ENCODE results near the gene CUTC. TPM values are rescaled to one million over a fixed set of nuclear protein-coding genes. Genes with fewer than 3 reads are reported as not detected.
A peak's percentile ranks its signal among the peaks of the same experiment; 100 is the strongest.

Gene CUTC
- 16.4 TPM for total RNA-seq
- long read RNA-seq, transcript CUTC-202 (9 exons, 1,346 nt), result major isoform, 14 of 38 reads
- long read RNA-seq, partial matches to known transcripts, result 4 of 38 reads
- long read RNA-seq, other reads (novel, unspliced or antisense), result 17 of 38 reads

GRCh38 chr10:99732033-99732842, at the start of gene CUTC, which contains the start of gene COX15:
Gene CUTC (plus strand): TSS chr10:99732234. CDS start chr10:99732349, 115 bp downstream.
Gene COX15 (minus strand): TSS chr10:99732127. CDS start chr10:99732049, 78 bp downstream.
- Histone ChIP-seq H3K27me3 (ENCODE audit: low read depth) (no peaks in the 10 kb centered on the region), H3K4me3 (peak within 1 kb of the TSS; percentile 98), H3K36me3 (peaks cover 31% of the 10 kb centered on the region), H3K4me1 (peaks cover 38% of the 10 kb centered on the region), H3K27ac (peak within 1 kb of the TSS; percentile 94), H3K9me3 (no peaks in the 10 kb centered on the region)
- intact Hi-C loops (cut with DNase I), result no loop called here
- TF ChIP-seq CTCF (IDR thresholded peaks at IDR 0.05), result peak; percentile 42
- ATAC-seq (peak; percentile 97 to 98), DNase-seq (peak; percentile 98)

GRCh38 chr10:99682752-99683151, 49.3 kb upstream of the CUTC start:
- DNase-seq (no peak), ATAC-seq (no peak)
- Histone ChIP-seq H3K9me3 (no peaks in the 10 kb centered on the region), H3K27me3 (ENCODE audit: low read depth) (no peaks in the 10 kb centered on the region), H3K27ac (no peak overlapping the region), H3K4me3 (no peak overlapping the region), H3K36me3 (peaks cover 21% of the 10 kb centered on the region), H3K4me1 (no peaks in the 10 kb centered on the region)
- intact Hi-C loops (cut with DNase I), result no loop called here
- TF ChIP-seq CTCF (IDR thresholded peaks at IDR 0.05), result no peak

- Histone ChIP-seq H3K4me1 (no peaks in the 10 kb centered on the region), H3K27ac (no peak overlapping the region), H3K4me3 (no peak overlapping the region), H3K9me3 (no peaks in the 10 kb centered on the region), H3K36me3 (peaks cover 22% of the 10 kb centered on the region), H3K27me3 (ENCODE audit: low read depth) (no peaks in the 10 kb centered on the region)
- no peak for DNase-seq
- no peak for TF ChIP-seq CTCF (IDR thresholded peaks at IDR 0.05)
- intact Hi-C loops (cut with DNase I), result no loop called here
- peak; percentile 68 to 86 for ATAC-seq
Measured at GRCh38 chr10:99685597-99685967, 46.5 kb upstream of the CUTC start.

- peaks cover 54% of the 10 kb centered on the region for H3K36me3 ChIP-seq
Measured at GRCh38 chr10:99689461-99689860, 42.6 kb upstream of the CUTC start.

More at GRCh38 chr10:99689461-99689860, 42.6 kb upstream of the CUTC start:
- intact Hi-C loops (cut with DNase I), result no loop called here
- ATAC-seq (no peak), DNase-seq (no peak)
- H3K4me1 ChIP-seq, result no peaks in the 10 kb centered on the region
- no peak for TF ChIP-seq CTCF (IDR thresholded peaks at IDR 0.05)
- no peak overlapping the region for H3K27ac ChIP-seq
- H3K9me3 ChIP-seq, result no peaks in the 10 kb centered on the region
- no peaks in the 10 kb centered on the region for H3K27me3 ChIP-seq (ENCODE audit: low read depth)
- H3K4me3 ChIP-seq, result no peak overlapping the region

All from lower lobe of right lung (tissue), 2 donors.